Measurements from ENCODE around the gene PLXNB3.

Gene PLXNB3

GRCh38 chrX:153773741-153774575 lies 9.9 kb downstream of the PLXNB3 start:
- DNase-seq (ENCODE audit: low read depth in 3 of 3), result no peak

- DNase-seq (ENCODE audit: low read depth in 3 of 3), result no peak
Measured at GRCh38 chrX:153774576-153775292, 10.7 kb downstream of the PLXNB3 start.

GRCh38 chrX:153775293-153776119 lies 11.5 kb downstream of the PLXNB3 start:
- no peak for DNase-seq (ENCODE audit: low read depth in 3 of 3)

GRCh38 chrX:153776120-153776599 lies 12.1 kb downstream of the PLXNB3 start:
- no peak for DNase-seq (ENCODE audit: low read depth in 3 of 3)

- DNase-seq (ENCODE audit: low read depth in 3 of 3), result no peak
Measured at GRCh38 chrX:153776611-153777045, 12.6 kb downstream of the PLXNB3 start.

GRCh38 chrX:153777261-153778090 lies 13.4 kb downstream of the PLXNB3 start:
- no peak for DNase-seq (ENCODE audit: low read depth in 3 of 3)

GRCh38 chrX:153778181-153778580 lies 14.1 kb downstream of the PLXNB3 start:
- no peak for DNase-seq (ENCODE audit: low read depth in 3 of 3)

- DNase-seq (ENCODE audit: low read depth in 3 of 3), result no peak
Measured at GRCh38 chrX:153778684-153779101, 14.6 kb downstream of the PLXNB3 start.

- no peak for DNase-seq (ENCODE audit: low read depth in 3 of 3)
Measured at GRCh38 chrX:153779891-153780677, 16.0 kb downstream of the PLXNB3 start.

- no peak for DNase-seq (ENCODE audit: low read depth in 3 of 3)
Measured at GRCh38 chrX:153780678-153781427, 16.8 kb downstream of the PLXNB3 start, which contains the start of gene SRPK3. SRPK3 (plus strand) TSS chrX:153781041; CDS start chrX:153781087, 46 bp downstream.

- no peak for DNase-seq (ENCODE audit: low read depth in 3 of 3)
Measured at GRCh38 chrX:153781428-153782047, 17.5 kb downstream of the PLXNB3 start.

GRCh38 chrX:153782313-153782712 lies 18.3 kb downstream of the PLXNB3 start:
- DNase-seq (ENCODE audit: low read depth in 3 of 3), result no peak

GRCh38 chrX:153782871-153783270 lies 18.8 kb downstream of the PLXNB3 start:
- no peak for DNase-seq (ENCODE audit: low read depth in 3 of 3)

GRCh38 chrX:153783378-153784013 lies 19.4 kb downstream of the PLXNB3 start:
- no peak for DNase-seq (ENCODE audit: low read depth in 3 of 3)

- DNase-seq (ENCODE audit: low read depth in 3 of 3), result no peak
Measured at GRCh38 chrX:153784325-153784967, 20.4 kb downstream of the PLXNB3 start.

- no peak for DNase-seq (ENCODE audit: low read depth in 3 of 3)
Measured at GRCh38 chrX:153786669-153787068, 22.6 kb downstream of the PLXNB3 start.

- no peak for DNase-seq (ENCODE audit: low read depth in 3 of 3)
Measured at GRCh38 chrX:153789654-153790053, 25.6 kb downstream of the PLXNB3 start.
